Measurements from ENCODE around the gene ZDHHC8. TPM values are rescaled to one million over a fixed set of nuclear protein-coding genes. Genes with fewer than 3 reads are reported as not detected.

The ZDHHC8 gene, protein sequence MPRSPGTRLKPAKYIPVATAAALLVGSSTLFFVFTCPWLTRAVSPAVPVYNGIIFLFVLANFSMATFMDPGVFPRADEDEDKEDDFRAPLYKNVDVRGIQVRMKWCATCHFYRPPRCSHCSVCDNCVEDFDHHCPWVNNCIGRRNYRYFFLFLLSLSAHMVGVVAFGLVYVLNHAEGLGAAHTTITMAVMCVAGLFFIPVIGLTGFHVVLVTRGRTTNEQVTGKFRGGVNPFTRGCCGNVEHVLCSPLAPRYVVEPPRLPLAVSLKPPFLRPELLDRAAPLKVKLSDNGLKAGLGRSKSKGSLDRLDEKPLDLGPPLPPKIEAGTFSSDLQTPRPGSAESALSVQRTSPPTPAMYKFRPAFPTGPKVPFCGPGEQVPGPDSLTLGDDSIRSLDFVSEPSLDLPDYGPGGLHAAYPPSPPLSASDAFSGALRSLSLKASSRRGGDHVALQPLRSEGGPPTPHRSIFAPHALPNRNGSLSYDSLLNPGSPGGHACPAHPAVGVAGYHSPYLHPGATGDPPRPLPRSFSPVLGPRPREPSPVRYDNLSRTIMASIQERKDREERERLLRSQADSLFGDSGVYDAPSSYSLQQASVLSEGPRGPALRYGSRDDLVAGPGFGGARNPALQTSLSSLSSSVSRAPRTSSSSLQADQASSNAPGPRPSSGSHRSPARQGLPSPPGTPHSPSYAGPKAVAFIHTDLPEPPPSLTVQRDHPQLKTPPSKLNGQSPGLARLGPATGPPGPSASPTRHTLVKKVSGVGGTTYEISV
- 35.5 TPM for total RNA-seq

DNA sequence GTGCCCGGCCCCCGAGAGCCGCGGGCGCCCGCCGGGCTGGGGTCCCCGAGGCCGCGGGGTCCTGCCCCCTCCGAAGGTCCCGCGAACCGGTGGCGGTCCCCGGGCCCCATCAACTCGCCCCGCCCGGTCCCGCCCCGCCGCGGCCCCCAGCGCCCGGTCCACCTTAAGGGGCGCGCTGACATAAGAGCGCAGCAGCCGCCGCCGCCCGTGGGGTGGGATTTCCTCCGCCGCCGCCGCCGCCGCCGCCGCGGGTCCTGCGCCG lies at the start of gene ZDHHC8:
TSS of gene ZDHHC8 (plus strand) at position 208 of the 262 bp plus-strand sequence. CDS start 144 bp downstream, outside the sequence.
- intact Hi-C loops (cut with DNase I): loop anchor here (1.0 to 10.0 kb wide), 4 partner anchors 14 to 723 kb away; partner anchors contain the start of genes MED15, PI4KA, SNAP29 and TANGO2
- TF ChIP-seq, protein P1, sequence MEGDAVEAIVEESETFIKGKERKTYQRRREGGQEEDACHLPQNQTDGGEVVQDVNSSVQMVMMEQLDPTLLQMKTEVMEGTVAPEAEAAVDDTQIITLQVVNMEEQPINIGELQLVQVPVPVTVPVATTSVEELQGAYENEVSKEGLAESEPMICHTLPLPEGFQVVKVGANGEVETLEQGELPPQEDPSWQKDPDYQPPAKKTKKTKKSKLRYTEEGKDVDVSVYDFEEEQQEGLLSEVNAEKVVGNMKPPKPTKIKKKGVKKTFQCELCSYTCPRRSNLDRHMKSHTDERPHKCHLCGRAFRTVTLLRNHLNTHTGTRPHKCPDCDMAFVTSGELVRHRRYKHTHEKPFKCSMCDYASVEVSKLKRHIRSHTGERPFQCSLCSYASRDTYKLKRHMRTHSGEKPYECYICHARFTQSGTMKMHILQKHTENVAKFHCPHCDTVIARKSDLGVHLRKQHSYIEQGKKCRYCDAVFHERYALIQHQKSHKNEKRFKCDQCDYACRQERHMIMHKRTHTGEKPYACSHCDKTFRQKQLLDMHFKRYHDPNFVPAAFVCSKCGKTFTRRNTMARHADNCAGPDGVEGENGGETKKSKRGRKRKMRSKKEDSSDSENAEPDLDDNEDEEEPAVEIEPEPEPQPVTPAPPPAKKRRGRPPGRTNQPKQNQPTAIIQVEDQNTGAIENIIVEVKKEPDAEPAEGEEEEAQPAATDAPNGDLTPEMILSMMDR (IDR thresholded peaks at IDR 0.05): no peak
- H3K4me1 ChIP-seq: peaks cover 26 to 41% of the 10 kb centered on the region in 2 donors

GRCh38 chr22:20083157-20083890 lies 48.3 kb upstream of the ZDHHC8 start:
- Histone ChIP-seq H3K36me3 (peaks cover 27 to 28% of the 10 kb centered on the region in 2 donors), H3K27me3 (no peaks in the 10 kb centered on the region), H3K4me3 (no peak overlapping the region), H3K4me1 (peaks cover 12 to 28% of the 10 kb centered on the region in 2 donors), H3K27ac (no peak overlapping the region), H3K9me3 (no peaks in the 10 kb centered on the region)
- no peak for DNase-seq (ENCODE audit: low spot score in 2 of 2)
- intact Hi-C loops (cut with DNase I): no loop called here
- TF ChIP-seq, protein P1 (IDR thresholded peaks at IDR 0.05): no peak

More for the DNA sequence above, at the start of gene ZDHHC8:
- H3K4me3 ChIP-seq: peak within 1 kb of the TSS; percentile 82 to 100
- H3K27me3 ChIP-seq: no peaks in the 10 kb centered on the region
- no peaks in the 10 kb centered on the region for H3K9me3 ChIP-seq
- H3K36me3 ChIP-seq: peaks cover 8 to 9% of the 10 kb centered on the region in 2 donors
- H3K27ac ChIP-seq: peak within 1 kb of the TSS; percentile 90 to 98
- DNase-seq (ENCODE audit: low spot score in 2 of 2): no peak

DNA sequence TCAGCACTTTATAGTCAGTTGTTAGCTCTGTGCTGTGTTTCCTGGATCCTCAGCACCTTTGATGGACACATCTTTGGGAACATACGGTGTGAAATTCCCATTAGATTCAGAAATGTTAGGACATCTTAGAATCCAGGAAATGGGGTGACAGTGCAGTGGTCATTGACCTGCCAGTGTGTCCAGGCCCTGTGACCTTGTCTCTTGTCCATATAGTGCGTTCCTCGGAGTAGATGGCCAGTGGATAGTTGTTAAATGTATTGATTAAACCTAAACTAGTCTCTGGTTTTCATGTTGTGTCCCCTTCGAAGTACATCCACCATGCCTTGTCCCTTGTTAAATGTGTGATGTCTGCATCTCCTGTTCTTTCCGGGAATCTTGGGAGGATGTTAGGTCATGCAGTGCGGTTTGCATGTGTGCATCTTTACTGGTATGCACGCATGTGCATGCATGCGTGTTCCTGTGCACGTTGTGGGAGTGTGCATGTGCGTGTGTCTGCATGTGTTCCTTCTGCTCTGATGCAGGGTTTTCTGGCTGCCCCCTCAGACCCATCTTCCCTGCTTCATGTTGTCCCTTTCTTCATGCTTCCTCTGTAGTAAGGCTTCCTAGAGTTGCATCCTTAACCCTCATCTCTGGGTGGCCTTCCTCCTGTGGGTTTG lies 47.6 kb upstream of the ZDHHC8 start:
- H3K4me1 ChIP-seq: peaks cover 12 to 28% of the 10 kb centered on the region in 2 donors
- intact Hi-C loops (cut with DNase I): no loop called here
- TF ChIP-seq, protein P1 (IDR thresholded peaks at IDR 0.05): no peak
- H3K36me3 ChIP-seq: peaks cover 34 to 35% of the 10 kb centered on the region in 2 donors
- H3K27me3 ChIP-seq: no peaks in the 10 kb centered on the region
- no peak for DNase-seq (ENCODE audit: low spot score in 2 of 2)
- no peaks in the 10 kb centered on the region for H3K9me3 ChIP-seq
- no peak overlapping the region for H3K27ac ChIP-seq
- H3K4me3 ChIP-seq: no peak overlapping the region

DNA sequence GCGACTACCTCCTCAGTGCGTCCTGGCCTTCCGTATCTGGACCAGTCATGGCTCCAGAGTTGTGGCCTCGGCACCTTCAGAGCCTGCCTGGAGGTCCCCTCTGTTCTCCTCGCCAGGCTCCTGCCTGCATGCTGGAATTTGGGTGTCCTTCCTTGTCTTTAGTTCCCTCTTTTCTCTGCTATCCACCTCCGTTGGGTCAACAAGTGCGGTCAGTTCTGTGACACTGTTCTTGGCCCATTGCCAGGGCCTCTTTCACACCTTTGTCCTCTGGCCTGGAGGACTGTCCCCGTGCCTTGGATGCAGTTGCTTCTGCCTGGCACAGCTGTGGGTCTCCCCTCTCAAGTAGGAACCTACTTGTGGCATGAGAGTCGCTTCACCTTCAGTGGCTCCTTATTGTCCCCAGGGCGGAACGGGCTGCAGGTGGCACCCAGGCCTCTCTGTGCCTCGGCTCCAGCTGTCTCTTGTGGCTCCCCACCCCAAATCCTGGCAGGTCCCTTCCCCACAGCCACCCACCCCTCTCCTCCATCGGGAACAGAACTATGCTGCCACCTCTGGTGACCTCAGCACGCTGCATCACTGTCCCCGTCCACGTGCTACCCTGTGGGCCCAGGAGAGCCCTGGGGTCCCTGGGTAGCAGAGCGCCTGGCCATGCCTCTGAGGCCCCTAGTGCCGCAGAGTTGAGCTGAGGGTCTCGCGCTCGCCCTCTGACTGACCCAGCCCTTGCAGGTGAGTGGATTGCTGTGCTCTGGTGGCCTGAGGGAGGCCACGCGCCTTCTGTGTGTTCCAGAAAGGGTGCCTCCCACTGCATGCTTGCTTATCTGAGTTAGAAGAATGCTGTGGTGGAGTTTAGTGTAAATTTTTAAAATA lies 46.8 kb upstream of the ZDHHC8 start:
- Histone ChIP-seq H3K27me3 (no peaks in the 10 kb centered on the region), H3K9me3 (no peaks in the 10 kb centered on the region), H3K27ac (no peak overlapping the region), H3K4me3 (no peak overlapping the region), H3K4me1 (peaks cover 12 to 26% of the 10 kb centered on the region in 2 donors), H3K36me3 (peaks cover 42% of the 10 kb centered on the region in 2 donors)
- DNase-seq (ENCODE audit: low spot score in 2 of 2): no peak
- TF ChIP-seq, protein P1 (IDR thresholded peaks at IDR 0.05): peak in 1 of 3 experiments; percentile 21
- intact Hi-C loops (cut with DNase I): no loop called here
